ENCODE data around the gene LTA.
A peak's percentile ranks its signal among the peaks of the same experiment; 100 is the strongest.

Gene LTA

GRCh38 chr6:31620586-31621319 lies 48.7 kb downstream of the LTA start, which contains the start of gene PRRC2A (continued):
- TF ChIP-seq ZFHX2 (tag by site-specific recombination; conservative IDR thresholded peaks at IDR 0.05) (peak; percentile 29; the same call in 1 of the 2 replicates), ZNF558 (tag by site-specific recombination; IDR thresholded peaks at IDR 0.05) (no peak), PRDM2 (tag by site-specific recombination; IDR thresholded peaks at IDR 0.05; ENCODE audit: borderline replicate concordance) (no peak), ZNF521 (tag by site-specific recombination; IDR thresholded peaks at IDR 0.05) (no peak), ZNF670 (tag by site-specific recombination; IDR thresholded peaks at IDR 0.05; ENCODE audit: low read depth) (no peak), ZNF645 (tag by site-specific recombination; IDR thresholded peaks at IDR 0.05) (peak; percentile 73; the same call in 1 of the 2 replicates), ZNF626 (tag by site-specific recombination; IDR thresholded peaks at IDR 0.05) (no peak), ZNF416 (tag by site-specific recombination; IDR thresholded peaks at IDR 0.05) (no peak), ZNF174 (tag by site-specific recombination; IDR thresholded peaks at IDR 0.05) (no peak), ZNF324 (tag by site-specific recombination; IDR thresholded peaks at IDR 0.05) (peak; percentile 84; the same call in 1 of the 2 replicates), ZNF37A (tag by site-specific recombination; IDR thresholded peaks at IDR 0.05) (no peak), ZNF510 (tag by site-specific recombination; IDR thresholded peaks at IDR 0.05; ENCODE audit: insufficient replicate concordance) (no peak), GFI1B (tag by site-specific recombination; IDR thresholded peaks at IDR 0.05) (no peak), ZNF518A (tag by site-specific recombination; conservative IDR thresholded peaks at IDR 0.05; ENCODE audit: low read depth) (0 out of 2 replicates have a peak, but pooled peaks have one; percentile 20), PRDM6 (tag by site-specific recombination; IDR thresholded peaks at IDR 0.05) (no peak), ZBTB20 (tag by site-specific recombination; IDR thresholded peaks at IDR 0.05) (peak; percentile 72; the same call in 1 of the 2 replicates), ZFP41 (tag by site-specific recombination; IDR thresholded peaks at IDR 0.05; ENCODE audit: borderline replicate concordance) (no peak), ZSCAN4 (tag by site-specific recombination; IDR thresholded peaks at IDR 0.05) (peak; percentile 36; the same call in 1 of the 2 replicates), ZNF223 (tag by site-specific recombination; IDR thresholded peaks at IDR 0.05) (peak; percentile 27; the same call in 1 of the 2 replicates), ZNF555 (tag by site-specific recombination; conservative IDR thresholded peaks at IDR 0.05) (no peak), IKZF3 (tag by site-specific recombination; IDR thresholded peaks at IDR 0.05) (0 out of 2 replicates have a peak, but pooled peaks have one; percentile 12)
